ENCODE measurements around the gene FOXO1. TPM values are rescaled to one million over a fixed set of nuclear protein-coding genes. Genes with fewer than 3 reads are reported as not detected.

FOXO1 gene
- total RNA-seq, 3 donors from 2014 or later = 28.7 to 34.1 (median 30.5) TPM

- no peak overlapping the region for H3K4me3 ChIP-seq
- H3K4me1 ChIP-seq (ENCODE audit: low read depth) = peaks cover 21% of the 10 kb centered on the region
- intact Hi-C loops (cut with DNase I, micrococcal nuclease) = no loop called here
- H3K9me3 ChIP-seq = no peaks in the 10 kb centered on the region
- TF ChIP-seq CTCF (IDR thresholded peaks at IDR 0.05) = no peak
- peak; percentile 64 for ATAC-seq
- no peak for DNase-seq
- H3K36me3 ChIP-seq (ENCODE audit: low read depth) = no peaks in the 10 kb centered on the region
These were observed 98.0 kb downstream of the FOXO1 start for GRCh38 chr13:40568246-40569023.

- intact Hi-C loops (cut with DNase I, micrococcal nuclease) = no loop called here
- TF ChIP-seq CTCF (IDR thresholded peaks at IDR 0.05) = no peak
- DNase-seq (no peak), ATAC-seq (no peak)
- Histone ChIP-seq H3K4me3 (no peak overlapping the region), H3K4me1 (ENCODE audit: low read depth) (peaks cover 21% of the 10 kb centered on the region), H3K9me3 (no peaks in the 10 kb centered on the region), H3K36me3 (ENCODE audit: low read depth) (no peaks in the 10 kb centered on the region)
These were observed 99.6 kb downstream of the FOXO1 start for GRCh38 chr13:40566811-40567210.

GRCh38 chr13:40565282-40566148 lies 100.9 kb downstream of the FOXO1 start:
- ATAC-seq (no peak), DNase-seq (no peak)
- Histone ChIP-seq H3K4me1 (ENCODE audit: low read depth) (peaks cover 21% of the 10 kb centered on the region), H3K9me3 (no peaks in the 10 kb centered on the region), H3K4me3 (no peak overlapping the region), H3K36me3 (ENCODE audit: low read depth) (no peaks in the 10 kb centered on the region)
- intact Hi-C loops (cut with DNase I, micrococcal nuclease) = no loop called here
- TF ChIP-seq CTCF (IDR thresholded peaks at IDR 0.05) = no peak

- Histone ChIP-seq H3K4me1 (ENCODE audit: low read depth) (peaks cover 18% of the 10 kb centered on the region), H3K4me3 (no peak overlapping the region), H3K9me3 (no peaks in the 10 kb centered on the region), H3K36me3 (ENCODE audit: low read depth) (no peaks in the 10 kb centered on the region)
- DNase-seq = no peak
- no peak for ATAC-seq
- no peak for TF ChIP-seq CTCF (IDR thresholded peaks at IDR 0.05)
- intact Hi-C loops (cut with DNase I, micrococcal nuclease) = no loop called here
These were observed 102.0 kb downstream of the FOXO1 start for GRCh38 chr13:40564342-40565001.

GRCh38 chr13:40563350-40564125 lies 102.9 kb downstream of the FOXO1 start:
- DNase-seq = no peak
- intact Hi-C loops (cut with DNase I, micrococcal nuclease) = no loop called here
- H3K4me3 ChIP-seq = no peak overlapping the region
- no peaks in the 10 kb centered on the region for H3K36me3 ChIP-seq (ENCODE audit: low read depth)
- no peak for TF ChIP-seq CTCF (IDR thresholded peaks at IDR 0.05)
- ATAC-seq = peak; percentile 16
- peaks cover 12% of the 10 kb centered on the region for H3K4me1 ChIP-seq (ENCODE audit: low read depth)
- H3K9me3 ChIP-seq = no peaks in the 10 kb centered on the region
